Measurements from ENCODE around the gene CALCOCO2. TPM values are rescaled to one million over a fixed set of nuclear protein-coding genes. Genes with fewer than 3 reads are reported as not detected.

CALCOCO2 gene
- total RNA-seq, 1 experiment from 2014 or later = 113 TPM

GRCh38 chr17:48909783-48910182, 78.9 kb downstream of the CALCOCO2 start:
- peaks cover 52% of the 10 kb centered on the region for H3K36me3 Mint-ChIP-seq (ENCODE audit: insufficient read depth, unreplicated experiment)
- H3K9me3 Mint-ChIP-seq (ENCODE audit: unreplicated experiment) = no peaks in the 10 kb centered on the region
- ChIA-PET CTCF (interaction anchor here (0.6 to 2.6 kb wide), 3 partner anchors 15 to 425 kb away, joined by 3 to 9 read pairs (median 5); no protein-coding TSS in a partner anchor), POLR2A (interaction anchor here (0.6 to 5.1 kb wide), 7 partner anchors 16 to 282 kb away, joined by 3 to 155 read pairs (median 4); partner anchors contain the start of genes ATP5MC1 and SNF8)
- DNase-seq (ENCODE audit: unreplicated experiment) = peak; percentile 15
- H3K4me3 Mint-ChIP-seq (ENCODE audit: unreplicated experiment) = peak overlapping the region; percentile 93
- intact Hi-C loops (cut with micrococcal nuclease) = loop anchor here (5.0 kb wide), 1 partner anchor 283 kb away; no protein-coding TSS in a partner anchor
- H3K27ac Mint-ChIP-seq (ENCODE audit: low read depth, unreplicated experiment) = peak overlapping the region; percentile 95
- H3K4me1 Mint-ChIP-seq (ENCODE audit: insufficient read depth, unreplicated experiment) = peaks cover 41% of the 10 kb centered on the region
- no peaks in the 10 kb centered on the region for H3K27me3 Mint-ChIP-seq (ENCODE audit: insufficient read depth, unreplicated experiment)
- TF ChIP-seq CTCF (IDR thresholded peaks at IDR 0.05; ENCODE audit: unreplicated experiment) = no peak
- BruUV-seq (replicated peaks) = TSS peak; percentile 30

- H3K9me3 Mint-ChIP-seq (ENCODE audit: unreplicated experiment) = no peaks in the 10 kb centered on the region
- ChIA-PET CTCF (interaction anchor here (1.0 to 1.1 kb wide), 2 partner anchors 34 to 122 kb away, joined by 3 to 5 read pairs; partner anchors contain the start of gene SNF8), POLR2A (interaction anchor here (0.6 to 5.1 kb wide), 3 partner anchors 17 to 281 kb away, joined by 3 to 155 read pairs (median 3); partner anchors contain the start of gene ATP5MC1)
- H3K27me3 Mint-ChIP-seq (ENCODE audit: insufficient read depth, unreplicated experiment) = no peaks in the 10 kb centered on the region
- H3K27ac Mint-ChIP-seq (ENCODE audit: low read depth, unreplicated experiment) = peak overlapping the region; percentile 95
- no peak for TF ChIP-seq CTCF (IDR thresholded peaks at IDR 0.05; ENCODE audit: unreplicated experiment)
- peaks cover 43% of the 10 kb centered on the region for H3K4me1 Mint-ChIP-seq (ENCODE audit: insufficient read depth, unreplicated experiment)
- intact Hi-C loops (cut with micrococcal nuclease) = no loop called here
- no peak for DNase-seq (ENCODE audit: unreplicated experiment)
- H3K4me3 Mint-ChIP-seq (ENCODE audit: unreplicated experiment) = peak overlapping the region; percentile 93
- BruUV-seq (replicated peaks) = no TSS peak
- H3K36me3 Mint-ChIP-seq (ENCODE audit: insufficient read depth, unreplicated experiment) = peaks cover 57% of the 10 kb centered on the region
These were observed 79.5 kb downstream of the CALCOCO2 start for GRCh38 chr17:48910370-48910769.

GRCh38 chr17:48912476-48912875, 81.6 kb downstream of the CALCOCO2 start:
- no TSS peak for BruUV-seq (replicated peaks)
- intact Hi-C loops (cut with micrococcal nuclease) = no loop called here
- peaks cover 78% of the 10 kb centered on the region for H3K36me3 Mint-ChIP-seq (ENCODE audit: insufficient read depth, unreplicated experiment)

More at GRCh38 chr17:48912476-48912875, 81.6 kb downstream of the CALCOCO2 start:
- TF ChIP-seq CTCF (IDR thresholded peaks at IDR 0.05; ENCODE audit: unreplicated experiment) = no peak
- peaks cover 51% of the 10 kb centered on the region for H3K4me1 Mint-ChIP-seq (ENCODE audit: insufficient read depth, unreplicated experiment)
- no peak for DNase-seq (ENCODE audit: unreplicated experiment)
- H3K4me3 Mint-ChIP-seq (ENCODE audit: unreplicated experiment) = no peak overlapping the region
- peak overlapping the region; percentile 59 for H3K27ac Mint-ChIP-seq (ENCODE audit: low read depth, unreplicated experiment)
- POLR2A ChIA-PET = no interaction called here
- no peaks in the 10 kb centered on the region for H3K27me3 Mint-ChIP-seq (ENCODE audit: insufficient read depth, unreplicated experiment)
- H3K9me3 Mint-ChIP-seq (ENCODE audit: unreplicated experiment) = no peaks in the 10 kb centered on the region
- CTCF ChIA-PET = no interaction called here

Other genes with a start within 250 kb of the CALCOCO2 start
- 0.79 and 0.88 TPM in 2 replicates for gene HOXB3, start 240.8 kb upstream of the CALCOCO2 start, total RNA-seq (2022)
- gene HOXB5, start 237.3 kb upstream of the CALCOCO2 start, total RNA-seq (2022) = not detected in 2 replicates
- 0.37 TPM in 1 of 2 replicates, not detected in the other for gene HOXB6, start 226.0 kb upstream of the CALCOCO2 start, total RNA-seq (2022)
- gene HOXB7, start 220.0 kb upstream of the CALCOCO2 start, total RNA-seq (2022) = not detected in 2 replicates
- not detected in 2 replicates for gene HOXB8, start 215.7 kb upstream of the CALCOCO2 start, total RNA-seq (2022)
- gene HOXB9, start 204.7 kb upstream of the CALCOCO2 start, total RNA-seq (2022) = 1.4 and 2.5 TPM in 2 replicates
- gene PRAC1, start 108.5 kb upstream of the CALCOCO2 start, total RNA-seq (2022) = not detected in 2 replicates
- gene PRAC2, start 107.8 kb upstream of the CALCOCO2 start, total RNA-seq (2022) = not detected in 2 replicates
- not detected in 2 replicates for gene HOXB13, start 102.3 kb upstream of the CALCOCO2 start, total RNA-seq (2022)
- gene TTLL6, start 13.8 kb upstream of the CALCOCO2 start, total RNA-seq (2022) = not detected in 2 replicates
- 149 and 150 TPM in 2 replicates for gene ATP5MC1, start 61.8 kb downstream of the CALCOCO2 start, total RNA-seq (2022)
- gene UBE2Z, start 77.4 kb downstream of the CALCOCO2 start, total RNA-seq (2022) = 106 and 115 TPM in 2 replicates
- 156 and 184 TPM in 2 replicates for gene SNF8, start 113.8 kb downstream of the CALCOCO2 start, total RNA-seq (2022)
- gene GIP, start 137.6 kb downstream of the CALCOCO2 start, total RNA-seq (2022) = not detected in 2 replicates
- gene IGF2BP1, start 166.3 kb downstream of the CALCOCO2 start, total RNA-seq (2022) = 0.02 and 0.27 TPM in 2 replicates